Liver (tissue), 9 donors: Measurements from ENCODE around the gene PPIA. TPM values are rescaled to one million over a fixed set of nuclear protein-coding genes. Genes with fewer than 3 reads are reported as not detected.

Experiments
- DNase-seq: peaks from one replicate; pipeline ENCODE4 v3.0.0-alpha.2; 2017; ENCODE audit warnings: low spot score
- H3K27ac ChIP-seq, 2 donors: one replicate each; pipeline ENCODE4 v1.7.0; 2013; ENCODE audit warnings: inconsistent platforms in 2 of 2, low read length in 2 of 2, control low read depth in 1 of 2, low read depth in 1 of 2, mild to moderate bottlenecking in 1 of 2
- H3K27me3 ChIP-seq, 4 donors: one replicate each; pipeline versions ENCODE4 v1.6.1 to v1.7.0; 2013; ENCODE audit warnings: low read length in 3 of 4, inconsistent platforms in 1 of 4, mild to moderate bottlenecking in 1 of 4, moderate library complexity in 1 of 4; ENCODE audit not compliant: control insufficient read depth in 4 of 4, insufficient read depth in 4 of 4
- H3K36me3 ChIP-seq, 4 donors: one replicate each; pipeline versions ENCODE4 v1.6.1 to v1.7.0; 2013; ENCODE audit warnings: low read length in 3 of 4, mild to moderate bottlenecking in 3 of 4, low read depth in 1 of 4, moderate library complexity in 1 of 4; ENCODE audit not compliant: control insufficient read depth in 4 of 4, insufficient read depth in 3 of 4
- H3K4me1 ChIP-seq, 4 donors: one replicate each; pipeline versions ENCODE4 v1.6.1 to v1.7.0; 2013; ENCODE audit warnings: low read length in 3 of 4, mild to moderate bottlenecking in 3 of 4, moderate library complexity in 1 of 4; ENCODE audit not compliant: control insufficient read depth in 4 of 4, insufficient read depth in 4 of 4
- H3K4me3 ChIP-seq, 3 donors: one replicate each; pipeline versions ENCODE4 v1.6.1 to v1.7.0; 2013; ENCODE audit warnings: low read length in 3 of 3, control low read depth in 1 of 3, low read depth in 1 of 3, mild to moderate bottlenecking in 1 of 3
- H3K9ac ChIP-seq, 2 donors: one replicate each; pipeline ENCODE4 v1.7.0; 2013; ENCODE audit warnings: low read length in 2 of 2, mild to moderate bottlenecking in 2 of 2, moderate library complexity in 2 of 2, control low read depth in 1 of 2, low read depth in 1 of 2
- H3K9me3 ChIP-seq, 4 donors: one replicate each; pipeline versions ENCODE4 v1.6.1 to v1.7.0; 2013; ENCODE audit warnings: low read length in 3 of 4; ENCODE audit not compliant: control insufficient read depth in 4 of 4
- EGR1 ChIP-seq, 2 donors: IDR thresholded peaks; 2 replicates each; pipeline ENCODE4 v1.6.1; 2016 to 2018; ENCODE audit warnings: antibody characterized with exemption in 2 of 2, low read depth in 2 of 2
- FOXA1 ChIP-seq: IDR thresholded peaks from 2 replicates; pipeline ENCODE4 v1.6.1; 2016; ENCODE audit warnings: antibody characterized with exemption
- FOXA2 ChIP-seq: IDR thresholded peaks from 2 replicates; pipeline ENCODE4 v1.6.1; 2016; ENCODE audit warnings: antibody characterized with exemption
- GABPA ChIP-seq, 2 donors: IDR thresholded peaks in 1 of 2; conservative IDR thresholded peaks in 1 of 2; 2 replicates each; pipeline ENCODE4 v1.6.1; 2016; ENCODE audit warnings: antibody characterized with exemption in 2 of 2, mild to moderate bottlenecking in 1 of 2, moderate library complexity in 1 of 2
- HNF4A ChIP-seq, 2 donors: conservative IDR thresholded peaks; 2 replicates each; pipeline ENCODE4 v1.6.1; 2016; ENCODE audit warnings: antibody characterized with exemption in 2 of 2, mild to moderate bottlenecking in 2 of 2
- HNF4G ChIP-seq: IDR thresholded peaks from 2 replicates; pipeline ENCODE4 v1.6.1; 2016; ENCODE audit warnings: antibody characterized with exemption
- JUND ChIP-seq, 2 donors: IDR thresholded peaks; 2 replicates each; pipeline ENCODE4 v1.6.1; 2016; ENCODE audit warnings: antibody characterized with exemption in 2 of 2
- NR2F2 ChIP-seq: IDR thresholded peaks from 2 replicates; pipeline ENCODE4 v1.6.1; 2016; ENCODE audit warnings: antibody characterized with exemption
- RAD21 ChIP-seq, 2 donors: IDR thresholded peaks; 2 replicates each; pipeline ENCODE4 v1.6.1; 2016; ENCODE audit warnings: antibody characterized with exemption in 2 of 2, mild to moderate bottlenecking in 2 of 2
- REST ChIP-seq: IDR thresholded peaks from 2 replicates; pipeline ENCODE4 v1.6.1; 2016; ENCODE audit warnings: antibody characterized with exemption, mild to moderate bottlenecking
- RXRA ChIP-seq, 2 donors: IDR thresholded peaks; 2 replicates each; pipeline ENCODE4 v1.6.1; 2017 to 2018; ENCODE audit warnings: antibody characterized with exemption in 2 of 2, mild to moderate bottlenecking in 1 of 2
- SP1 ChIP-seq: IDR thresholded peaks from 2 replicates; pipeline ENCODE4 v1.6.1; 2018; ENCODE audit warnings: antibody characterized with exemption, mild to moderate bottlenecking
- TAF1 ChIP-seq: conservative IDR thresholded peaks from 2 replicates; pipeline ENCODE4 v1.6.1; 2016; ENCODE audit warnings: antibody characterized with exemption, mild to moderate bottlenecking
- YY1 ChIP-seq: IDR thresholded peaks from 2 replicates; pipeline ENCODE4 v1.6.1; 2016; ENCODE audit warnings: antibody characterized with exemption, mild to moderate bottlenecking
- WGBS: extraction: QIAGEN DNeasy Blood & Tissue Kit; methylation state at CpG from one replicate; pipeline ENCODE4 v1.1.7; 2013; 5-methylcytosine and 5-hydroxymethylcytosine counted together
- polyA plus RNA-seq, 2 donors: library from polyadenylated mRNA; stranded (reverse) in 1 of 2; unstranded in 1 of 2; fragments of 200-250 nt in 1 of 2; fragments of >200 nt in 1 of 2; fragmentation: Nextera tagmentation in 1 of 2; extraction: Ambion mirVana in 1 of 2; gene quantifications; one replicate each; pipeline versions ENCODE4 v1.2.1 to v1.2.3, GENCODE V29; 2013 to 2015
- total RNA-seq, 2 donors: library from RNA; depleted of rRNA; stranded (reverse); fragments of >200 nt; gene quantifications; one replicate each; pipeline ENCODE4 v1.2.3, GENCODE V29; 2014
- TF ChIP-seq, protein P1 (sequence below): fragments of 150-350 bp; IDR thresholded peaks from 2 replicates; pipeline ENCODE4 v1.5.1; 2017; ENCODE audit warnings: improper control_type of control experiment, low read depth, low read length; ENCODE audit not compliant: missing input control
- TF ChIP-seq, protein P2 (sequence below): IDR thresholded peaks from 2 replicates; pipeline ENCODE4 v1.6.1; 2016; ENCODE audit warnings: antibody characterized with exemption
- TF ChIP-seq, protein P3 (sequence below): IDR thresholded peaks from 2 replicates; pipeline ENCODE4 v1.6.1; 2016; ENCODE audit warnings: antibody characterized with exemption
- TF ChIP-seq, protein P4 (sequence below): IDR thresholded peaks from 2 replicates; pipeline ENCODE4 v1.6.1; 2016; ENCODE audit warnings: antibody characterized with exemption
- donor health status: healthy.
- donor health status: healthy.
- donor health status: healthy.
- donor health status: healthy.
- donor health status: healthy.

PPIA gene
- total and polyA plus RNA-seq, 4 donors: 834 to 1,873 (median 1,399) TPM

GRCh38 chr7:44771358-44771757 lies 25.1 kb upstream of the PPIA start:
- no peak overlapping the region for H3K27ac ChIP-seq
- 42% methylated on average over 3 of the region's 3 CpGs for WGBS

GRCh38 chr7:44772440-44772839 lies 24.0 kb upstream of the PPIA start:
- TF ChIP-seq REST (no peak), YY1 (no peak), RAD21 (IDR thresholded peaks at IDR 0.05) (no peak), JUND (IDR thresholded peaks at IDR 0.05) (no peak), HNF4G (no peak), GABPA (IDR thresholded peaks at IDR 0.05 in 1 of 2, conservative IDR thresholded peaks at IDR 0.05 in 1 of 2) (no peak), TAF1 (no peak), FOXA2 (no peak), EGR1 (IDR thresholded peaks at IDR 0.05; ENCODE audit: low read depth in 2 of 2) (no peak), HNF4A (conservative IDR thresholded peaks at IDR 0.05) (no peak), NR2F2 (no peak), RXRA (IDR thresholded peaks at IDR 0.05) (no peak), SP1 (no peak), FOXA1 (no peak)
- TF ChIP-seq, protein P1, sequence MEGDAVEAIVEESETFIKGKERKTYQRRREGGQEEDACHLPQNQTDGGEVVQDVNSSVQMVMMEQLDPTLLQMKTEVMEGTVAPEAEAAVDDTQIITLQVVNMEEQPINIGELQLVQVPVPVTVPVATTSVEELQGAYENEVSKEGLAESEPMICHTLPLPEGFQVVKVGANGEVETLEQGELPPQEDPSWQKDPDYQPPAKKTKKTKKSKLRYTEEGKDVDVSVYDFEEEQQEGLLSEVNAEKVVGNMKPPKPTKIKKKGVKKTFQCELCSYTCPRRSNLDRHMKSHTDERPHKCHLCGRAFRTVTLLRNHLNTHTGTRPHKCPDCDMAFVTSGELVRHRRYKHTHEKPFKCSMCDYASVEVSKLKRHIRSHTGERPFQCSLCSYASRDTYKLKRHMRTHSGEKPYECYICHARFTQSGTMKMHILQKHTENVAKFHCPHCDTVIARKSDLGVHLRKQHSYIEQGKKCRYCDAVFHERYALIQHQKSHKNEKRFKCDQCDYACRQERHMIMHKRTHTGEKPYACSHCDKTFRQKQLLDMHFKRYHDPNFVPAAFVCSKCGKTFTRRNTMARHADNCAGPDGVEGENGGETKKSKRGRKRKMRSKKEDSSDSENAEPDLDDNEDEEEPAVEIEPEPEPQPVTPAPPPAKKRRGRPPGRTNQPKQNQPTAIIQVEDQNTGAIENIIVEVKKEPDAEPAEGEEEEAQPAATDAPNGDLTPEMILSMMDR: no peak
- TF ChIP-seq, protein P2, sequence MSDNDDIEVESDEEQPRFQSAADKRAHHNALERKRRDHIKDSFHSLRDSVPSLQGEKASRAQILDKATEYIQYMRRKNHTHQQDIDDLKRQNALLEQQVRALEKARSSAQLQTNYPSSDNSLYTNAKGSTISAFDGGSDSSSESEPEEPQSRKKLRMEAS: no peak
- TF ChIP-seq, protein P3, sequence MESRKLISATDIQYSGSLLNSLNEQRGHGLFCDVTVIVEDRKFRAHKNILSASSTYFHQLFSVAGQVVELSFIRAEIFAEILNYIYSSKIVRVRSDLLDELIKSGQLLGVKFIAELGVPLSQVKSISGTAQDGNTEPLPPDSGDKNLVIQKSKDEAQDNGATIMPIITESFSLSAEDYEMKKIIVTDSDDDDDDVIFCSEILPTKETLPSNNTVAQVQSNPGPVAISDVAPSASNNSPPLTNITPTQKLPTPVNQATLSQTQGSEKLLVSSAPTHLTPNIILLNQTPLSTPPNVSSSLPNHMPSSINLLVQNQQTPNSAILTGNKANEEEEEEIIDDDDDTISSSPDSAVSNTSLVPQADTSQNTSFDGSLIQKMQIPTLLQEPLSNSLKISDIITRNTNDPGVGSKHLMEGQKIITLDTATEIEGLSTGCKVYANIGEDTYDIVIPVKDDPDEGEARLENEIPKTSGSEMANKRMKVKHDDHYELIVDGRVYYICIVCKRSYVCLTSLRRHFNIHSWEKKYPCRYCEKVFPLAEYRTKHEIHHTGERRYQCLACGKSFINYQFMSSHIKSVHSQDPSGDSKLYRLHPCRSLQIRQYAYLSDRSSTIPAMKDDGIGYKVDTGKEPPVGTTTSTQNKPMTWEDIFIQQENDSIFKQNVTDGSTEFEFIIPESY: no peak
- TF ChIP-seq, protein P4, sequence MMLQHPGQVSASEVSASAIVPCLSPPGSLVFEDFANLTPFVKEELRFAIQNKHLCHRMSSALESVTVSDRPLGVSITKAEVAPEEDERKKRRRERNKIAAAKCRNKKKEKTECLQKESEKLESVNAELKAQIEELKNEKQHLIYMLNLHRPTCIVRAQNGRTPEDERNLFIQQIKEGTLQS: no peak
- H3K27me3 ChIP-seq: no peaks in the 10 kb centered on the region
- H3K9me3 ChIP-seq: no peaks in the 10 kb centered on the region
- peaks cover 6 to 30% (median 27%) of the 10 kb centered on the region in 4 donors for H3K4me1 ChIP-seq
- no peak overlapping the region for H3K27ac ChIP-seq
- no peak overlapping the region for H3K4me3 ChIP-seq
- peaks cover 0 to 2% (median 0%) of the 10 kb centered on the region in 4 donors for H3K36me3 ChIP-seq
- no peak for DNase-seq
- H3K9ac ChIP-seq: no peak overlapping the region
- WGBS: 71% methylated on average over 6 of the region's 6 CpGs

More at GRCh38 chr7:44771358-44771757, 25.1 kb upstream of the PPIA start:
- Histone ChIP-seq H3K9me3 (no peaks in the 10 kb centered on the region), H3K36me3 (peaks cover 3 to 11% (median 4%) of the 10 kb centered on the region in 4 donors), H3K27me3 (no peaks in the 10 kb centered on the region), H3K4me3 (no peak overlapping the region), H3K4me1 (peaks cover 6 to 35% (median 30%) of the 10 kb centered on the region in 4 donors), H3K9ac (no peak overlapping the region)
- TF ChIP-seq, protein P2: no peak
- no peak for TF ChIP-seq FOXA1
- TF ChIP-seq EGR1 (IDR thresholded peaks at IDR 0.05; ENCODE audit: low read depth in 2 of 2): no peak
- no peak for TF ChIP-seq YY1
- no peak for TF ChIP-seq HNF4A (conservative IDR thresholded peaks at IDR 0.05)
- no peak for TF ChIP-seq SP1
- TF ChIP-seq RXRA (IDR thresholded peaks at IDR 0.05): no peak
- TF ChIP-seq, protein P1: no peak
- no peak for TF ChIP-seq JUND (IDR thresholded peaks at IDR 0.05)
- no peak for TF ChIP-seq GABPA (IDR thresholded peaks at IDR 0.05 in 1 of 2, conservative IDR thresholded peaks at IDR 0.05 in 1 of 2)
- DNase-seq: peak; percentile 27
